GM19351 (cell line): Measurements from ENCODE around the gene CRYGD.

Experiments
- ATAC-seq: cut with Tn5 transposase; IDR thresholded peaks from one replicate; pipeline ENCODE4 v1.9.1; 2021; ENCODE audit warnings: mild to moderate bottlenecking, moderate library complexity; ENCODE audit not compliant: unreplicated experiment

The CRYGD gene

DNA sequence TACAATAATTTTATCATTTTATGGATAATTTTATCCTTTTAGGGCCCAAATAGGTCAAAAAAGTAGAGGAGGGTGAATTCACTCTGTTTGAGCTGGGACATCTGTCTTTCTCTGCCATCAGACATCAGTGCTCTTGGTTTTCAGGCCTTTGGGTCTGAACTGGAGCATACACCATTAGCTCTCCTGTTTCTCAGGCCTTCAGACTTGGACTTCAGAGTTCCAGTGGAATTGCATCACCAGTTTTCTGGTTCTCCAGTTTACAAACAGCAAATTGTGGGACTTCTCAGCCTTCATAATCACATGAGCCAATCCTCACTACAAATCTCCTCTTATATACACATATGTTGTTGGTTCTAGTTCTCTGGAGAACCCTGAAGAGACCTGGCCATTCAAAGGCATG, 33.9 kb downstream of the CRYGD start:
- ATAC-seq: no peak

DNA sequence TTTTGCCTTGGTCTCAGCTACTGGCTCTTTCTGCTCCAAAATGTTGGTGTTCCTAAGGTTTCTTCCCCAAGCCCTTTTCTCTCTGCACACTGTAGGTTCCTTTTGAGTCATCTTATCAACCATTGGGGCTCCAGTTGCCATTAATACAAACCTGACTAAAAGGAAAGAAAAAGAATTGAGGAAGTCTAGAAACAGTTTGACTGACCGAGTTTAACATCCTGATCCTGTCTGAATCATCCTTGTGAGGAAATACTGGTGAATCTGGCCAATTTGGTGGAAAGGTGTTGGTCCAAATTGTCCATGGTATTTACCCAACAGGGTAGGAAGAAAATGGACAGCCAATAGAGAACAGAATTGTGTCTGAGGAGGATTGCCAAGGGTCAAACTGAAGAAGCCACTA, 38.3 kb downstream of the CRYGD start:
- no peak for ATAC-seq

DNA sequence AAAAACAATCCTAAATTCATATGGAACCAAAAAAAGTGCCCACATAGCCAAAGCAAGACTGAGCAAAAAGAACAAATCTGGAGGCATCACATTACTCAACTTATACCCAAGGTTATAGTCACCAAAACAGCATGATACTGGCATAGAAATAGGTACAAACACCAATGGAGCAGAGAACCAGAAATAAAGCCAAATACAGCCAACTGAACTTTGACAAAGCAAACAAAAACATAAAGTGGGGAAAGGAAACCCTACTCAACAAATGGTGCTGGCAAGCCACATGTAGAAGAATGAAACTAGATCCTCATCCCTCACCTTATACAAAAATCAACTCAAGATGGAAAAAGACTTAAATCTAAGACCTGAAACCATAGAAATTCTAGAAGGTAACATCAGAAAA, 40.5 kb downstream of the CRYGD start:
- ATAC-seq: no peak

DNA sequence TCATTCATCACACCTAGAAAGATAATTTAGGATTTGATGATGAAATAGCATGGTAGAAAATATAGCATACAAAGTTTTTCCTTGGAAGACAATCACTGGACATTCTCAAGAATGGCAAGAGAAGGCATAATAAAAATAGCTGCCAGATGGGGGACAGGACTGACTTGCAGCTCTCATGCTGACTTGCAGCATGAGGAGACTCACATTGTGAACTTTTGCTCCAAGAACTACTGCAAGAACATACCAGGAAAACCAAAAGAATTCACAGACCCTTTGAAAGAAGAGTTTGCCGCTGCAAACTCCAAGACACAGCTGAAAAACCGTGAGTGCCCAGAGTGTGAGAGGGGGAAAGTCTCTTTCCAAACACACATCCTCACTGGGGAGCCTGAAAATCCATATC, 47.0 kb downstream of the CRYGD start:
- no peak for ATAC-seq

DNA sequence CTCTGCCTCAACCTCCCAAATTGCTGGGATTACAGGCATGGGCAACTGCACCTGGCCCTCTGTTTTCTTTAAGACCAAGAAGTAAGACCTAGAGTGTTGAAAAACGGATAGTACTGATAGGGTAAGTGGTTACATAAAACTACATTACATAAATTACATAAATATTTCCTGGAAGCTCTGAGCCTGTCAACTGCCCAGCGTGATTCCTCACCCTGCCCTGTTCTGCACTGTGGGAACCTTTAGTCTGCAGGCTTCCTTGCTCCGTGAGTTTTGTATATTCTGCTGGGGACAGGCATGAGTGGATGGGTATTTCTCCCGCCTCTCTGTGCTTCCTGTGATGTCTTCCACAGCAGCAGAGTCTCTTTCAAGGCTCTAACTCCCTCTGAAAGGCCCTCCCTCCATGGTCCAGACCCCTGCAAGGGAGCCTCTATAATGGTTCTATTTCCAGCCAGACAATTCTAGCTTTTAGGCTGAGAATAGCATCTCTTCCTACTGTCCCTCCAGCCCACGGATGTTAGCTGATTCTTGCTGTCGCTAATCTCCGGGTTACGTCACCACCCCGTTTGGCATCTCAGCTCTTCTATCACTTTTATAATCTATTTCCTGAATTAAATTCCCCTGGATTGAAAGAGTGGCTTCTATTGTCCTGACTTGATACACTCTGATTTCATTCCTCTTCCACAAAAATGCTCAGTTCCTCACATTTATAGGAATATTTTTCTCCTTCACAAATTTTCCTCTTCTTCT, 49.5 kb downstream of the CRYGD start:
- ATAC-seq: no peak

DNA sequence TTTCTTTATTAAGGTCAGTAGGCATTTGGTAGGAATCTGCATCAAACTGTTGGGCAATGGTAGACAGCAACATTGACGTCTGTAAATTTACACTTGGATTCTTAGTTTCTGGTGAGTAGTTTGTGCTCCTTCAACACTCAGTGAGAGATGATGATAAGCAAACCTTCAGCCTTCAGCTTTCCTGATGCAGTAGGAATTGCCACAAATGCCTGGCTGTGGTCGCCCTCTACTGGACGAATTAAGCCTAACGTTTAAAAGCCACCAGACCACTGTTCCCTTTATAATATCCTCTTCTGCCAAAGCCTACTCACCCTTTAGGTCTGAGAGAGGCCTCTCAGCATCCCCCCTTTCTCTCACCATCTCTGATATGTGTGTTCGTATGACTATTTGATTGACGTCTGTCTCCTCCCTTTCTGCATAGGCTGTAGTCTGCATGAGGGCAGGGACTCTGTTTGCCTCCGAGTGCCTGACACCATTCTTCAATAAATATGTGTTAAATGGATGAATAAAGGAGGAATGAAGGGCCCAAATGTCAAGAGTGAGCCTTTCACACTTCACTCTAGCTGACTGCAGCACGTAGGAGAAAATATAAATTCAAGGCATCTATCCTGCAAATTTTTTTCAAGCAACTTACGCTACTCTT, 52.0 kb downstream of the CRYGD start:
- ATAC-seq: peak; percentile 97
